HG02623 (cell line): ENCODE measurements around the gene IL1RAP.
"Not testable (repeated sequence)": the region's sequence is repeated elsewhere in the genome, so short reads cannot be mapped to it uniquely, and the experiment has no call there.

Experiments
- ATAC-seq: cut with Tn5 transposase; IDR thresholded peaks from one replicate; pipeline ENCODE4 v1.9.1; 2021; ENCODE audit warnings: moderate library complexity; ENCODE audit not compliant: unreplicated experiment

IL1RAP gene

GRCh38 chr3:190644766-190645165, 130.9 kb downstream of the IL1RAP start:
- ATAC-seq = no peak

GRCh38 chr3:190645932-190646460, 132.1 kb downstream of the IL1RAP start:
- ATAC-seq = no peak

- no peak for ATAC-seq
Measured at GRCh38 chr3:190646996-190647395, 133.1 kb downstream of the IL1RAP start.

- ATAC-seq = no peak
Measured at GRCh38 chr3:190655933-190656332, 142.0 kb downstream of the IL1RAP start.

GRCh38 chr3:190658106-190658505, 144.2 kb downstream of the IL1RAP start:
- ATAC-seq = no peak

- no peak for ATAC-seq
Measured at GRCh38 chr3:190666821-190667220, 152.9 kb downstream of the IL1RAP start.

- ATAC-seq = no peak
Measured at GRCh38 chr3:190671658-190672057, 157.8 kb downstream of the IL1RAP start.

- no peak for ATAC-seq
Measured at GRCh38 chr3:190673148-190673547, 159.3 kb downstream of the IL1RAP start.

GRCh38 chr3:190676481-190676880, 162.6 kb downstream of the IL1RAP start:
- ATAC-seq = no peak

- ATAC-seq = no peak
Measured at GRCh38 chr3:190677001-190677400, 163.1 kb downstream of the IL1RAP start.

GRCh38 chr3:190677868-190678267, 164.0 kb downstream of the IL1RAP start:
- not testable (repeated sequence) for ATAC-seq

GRCh38 chr3:190680691-190681090, 166.8 kb downstream of the IL1RAP start:
- no peak for ATAC-seq

GRCh38 chr3:190684776-190685175, 170.9 kb downstream of the IL1RAP start:
- no peak for ATAC-seq

- no peak for ATAC-seq
Measured at GRCh38 chr3:190686011-190686410, 172.1 kb downstream of the IL1RAP start.

GRCh38 chr3:190690246-190690645, 176.4 kb downstream of the IL1RAP start:
- no peak for ATAC-seq

GRCh38 chr3:190692256-190692655, 178.4 kb downstream of the IL1RAP start:
- ATAC-seq = no peak

GRCh38 chr3:190694335-190695001, 180.6 kb downstream of the IL1RAP start:
- ATAC-seq = no peak

- no peak for ATAC-seq
Measured at GRCh38 chr3:190695225-190695624, 181.3 kb downstream of the IL1RAP start.

GRCh38 chr3:190695994-190696393, 182.1 kb downstream of the IL1RAP start:
- ATAC-seq = no peak

- no peak for ATAC-seq
Measured at GRCh38 chr3:190696777-190697501, 183.1 kb downstream of the IL1RAP start.

GRCh38 chr3:190697502-190697830, 183.6 kb downstream of the IL1RAP start:
- no peak for ATAC-seq

- no peak for ATAC-seq
Measured at GRCh38 chr3:190697901-190698300, 184.0 kb downstream of the IL1RAP start.
